NCI-H345 treated with DMSO at 0.1 percent for 48 hours (cell line): ENCODE results near the gene MYO5C.
"Not testable (repeated sequence)": the region's sequence is repeated elsewhere in the genome, so short reads cannot be mapped to it uniquely, and the experiment has no call there.

Experiments used
- DNase-seq: peaks from one replicate; lab custom pipeline; 2025; ENCODE audit not compliant: unreplicated experiment; lab: John Stamatoyannopoulos, UW

The MYO5C gene

GRCh38 chr15:52309154-52309548 is 13.5 kb upstream of the MYO5C start:
- DNase-seq = no peak

GRCh38 chr15:52308446-52309153 is 13.0 kb upstream of the MYO5C start:
- DNase-seq = no peak

DNA sequence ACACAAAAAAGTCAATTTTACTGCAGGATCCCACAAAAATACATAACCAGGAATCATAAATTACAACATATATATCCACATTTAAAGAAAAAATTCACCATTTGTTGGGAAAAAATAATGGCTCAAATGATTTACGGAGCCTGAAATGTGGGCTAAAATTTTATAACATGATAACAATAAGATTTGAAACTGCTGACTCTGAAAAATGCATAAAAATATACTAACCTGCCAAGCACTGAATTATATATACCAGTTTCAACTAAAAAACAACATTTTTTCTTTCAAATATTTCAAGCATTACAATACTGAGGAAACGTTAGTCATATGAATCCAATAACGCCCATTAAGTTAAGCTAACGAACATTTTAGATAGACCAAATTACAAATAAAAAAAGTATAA is 12.2 kb upstream of the MYO5C start:
- no peak for DNase-seq

DNA sequence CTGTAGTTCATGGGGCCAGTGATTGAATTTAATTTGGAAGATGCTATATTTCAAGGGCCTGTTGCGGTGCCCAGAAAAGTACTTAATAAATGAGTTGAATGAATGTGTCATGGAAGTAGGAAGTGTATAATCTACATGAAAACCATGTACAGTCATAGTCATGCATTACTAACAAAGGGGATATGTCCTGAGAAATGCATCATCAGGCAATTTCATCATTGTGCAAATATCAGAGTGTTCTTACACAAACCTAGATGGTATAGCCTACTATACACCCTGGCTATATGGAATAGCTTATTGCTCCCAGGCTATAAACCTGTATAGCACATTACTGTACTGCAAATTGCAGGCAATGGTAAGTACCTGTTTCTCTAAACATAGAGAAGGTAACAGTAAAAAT is 10.7 kb upstream of the MYO5C start:
- no peak for DNase-seq

DNA sequence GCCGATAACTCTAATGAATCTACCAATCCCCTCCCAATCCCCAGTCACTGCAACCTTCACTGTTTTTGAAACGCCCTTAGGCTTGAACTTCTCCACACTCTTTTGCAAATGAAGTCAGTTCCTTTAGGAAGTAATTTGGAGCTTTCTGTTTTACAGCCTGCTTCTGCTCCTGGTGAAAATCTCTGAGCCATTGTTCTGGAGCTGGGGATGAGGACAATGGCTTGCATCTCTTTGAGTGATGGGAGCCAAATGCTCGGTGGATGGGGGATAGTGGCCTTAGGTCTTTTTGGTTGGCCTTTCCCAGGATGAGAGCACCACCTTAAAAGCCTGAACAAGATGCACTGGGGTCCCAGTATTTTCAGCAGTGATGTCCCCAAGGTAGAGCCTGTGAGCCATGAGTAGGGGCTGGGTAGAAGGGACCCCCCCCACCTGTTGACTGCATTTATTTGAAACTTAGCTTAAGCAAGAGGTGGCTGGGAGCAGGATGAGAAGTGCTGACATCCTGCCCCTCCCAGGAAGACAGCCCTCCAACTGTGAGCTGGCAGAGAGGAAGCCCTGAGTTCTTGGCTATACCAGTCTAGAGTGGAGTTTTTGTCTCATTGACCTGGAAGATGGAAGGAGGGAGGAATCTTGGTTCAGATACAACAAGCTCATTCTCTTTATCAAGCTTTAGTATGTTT is 7.6 kb upstream of the MYO5C start:
- no peak for DNase-seq

- no peak for DNase-seq
These were observed 5.8 kb upstream of the MYO5C start for GRCh38 chr15:52301265-52301847.

DNA sequence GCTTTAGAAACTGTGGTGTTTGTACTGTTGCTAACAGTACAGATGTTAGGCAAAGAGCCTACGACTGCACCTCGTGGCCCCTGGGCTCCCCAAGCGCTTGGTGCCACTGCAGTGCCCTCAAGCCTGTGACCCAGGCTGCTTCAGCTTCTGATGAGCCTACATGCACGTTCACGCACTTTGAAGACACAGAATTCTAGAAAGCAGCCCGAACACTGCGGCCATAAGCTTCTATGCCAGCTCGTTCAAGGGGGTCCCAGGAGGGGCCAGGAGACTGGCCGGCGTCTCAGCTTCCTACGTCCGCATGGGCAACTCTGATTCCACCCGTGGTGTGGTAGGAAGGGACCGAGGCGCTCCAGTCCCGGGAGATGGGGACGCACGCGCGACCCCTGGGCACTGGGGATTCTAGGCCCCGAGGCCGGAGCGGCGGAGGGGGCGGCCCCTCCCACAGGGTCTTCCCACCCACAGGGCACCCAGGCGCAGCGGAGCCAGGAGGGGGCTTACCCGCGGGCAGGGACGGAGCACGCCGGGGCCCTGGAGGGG is 653 bp downstream of the MYO5C start:
- DNase-seq = no peak

GRCh38 chr15:52292780-52293392 is 2.7 kb downstream of the MYO5C start:
- no peak for DNase-seq

GRCh38 chr15:52291204-52291603 is 4.4 kb downstream of the MYO5C start:
- no peak for DNase-seq

DNA sequence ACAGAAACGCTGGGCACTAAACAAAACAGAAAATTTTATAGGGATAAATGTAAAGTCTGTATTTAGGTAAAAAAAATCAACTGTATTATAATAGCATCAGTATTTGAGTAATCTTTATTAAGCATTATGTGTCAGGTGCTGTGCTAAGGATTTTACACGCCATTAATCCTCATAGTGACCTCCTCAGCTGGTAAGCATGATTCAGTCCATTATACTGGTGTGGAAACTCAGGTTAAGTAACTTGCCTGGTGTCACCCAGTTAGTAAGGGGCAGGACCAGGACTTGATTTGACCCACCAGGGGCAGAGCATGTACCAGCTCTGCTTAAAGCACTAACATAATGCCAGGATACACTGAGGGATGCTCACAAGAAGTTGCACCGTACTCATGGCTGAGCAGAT is 4.8 kb downstream of the MYO5C start:
- DNase-seq = no peak

DNA sequence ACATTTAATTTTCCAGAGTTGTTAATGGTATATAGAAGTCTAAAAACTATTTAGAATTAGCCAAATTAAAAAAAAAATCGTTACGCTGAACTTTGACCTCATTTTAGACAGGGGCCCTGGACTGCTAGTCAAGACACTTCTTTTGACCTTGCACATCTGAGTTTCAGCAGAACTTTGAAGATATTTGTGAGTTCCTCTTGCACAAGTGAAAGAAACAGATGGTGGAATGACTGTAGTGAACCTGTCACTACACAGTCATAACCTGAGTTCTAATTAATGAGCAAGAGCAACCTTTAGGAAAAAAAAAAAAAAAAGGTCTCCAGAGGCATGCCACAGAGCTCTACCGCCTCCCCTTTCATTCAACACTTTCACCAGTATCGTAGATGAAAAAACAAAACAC is 5.3 kb downstream of the MYO5C start:
- no peak for DNase-seq

DNA sequence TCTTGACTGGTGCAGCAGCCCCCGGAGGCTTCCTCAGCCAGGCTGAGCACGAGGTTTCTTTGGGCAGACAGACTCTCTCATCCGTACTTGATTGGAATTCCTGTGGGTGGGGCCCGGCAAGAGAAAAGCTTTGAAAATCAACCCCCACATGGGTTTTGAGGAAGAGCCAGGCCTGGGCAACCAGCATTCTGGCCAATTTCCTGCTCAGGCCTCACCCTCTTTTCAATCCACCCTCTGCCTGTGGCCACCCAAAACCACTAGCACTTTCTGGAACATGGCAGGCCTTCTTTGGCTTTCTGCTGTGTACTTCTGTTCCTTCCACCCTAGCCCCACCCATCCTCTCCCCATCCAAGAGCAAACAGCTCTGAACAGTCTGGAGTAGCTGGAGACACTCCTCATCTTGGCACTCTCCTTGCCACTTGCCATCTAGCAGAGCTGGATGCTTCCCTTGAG is 5.9 kb downstream of the MYO5C start:
- DNase-seq = no peak

GRCh38 chr15:52288986-52289385 is 6.6 kb downstream of the MYO5C start:
- DNase-seq = no peak

DNA sequence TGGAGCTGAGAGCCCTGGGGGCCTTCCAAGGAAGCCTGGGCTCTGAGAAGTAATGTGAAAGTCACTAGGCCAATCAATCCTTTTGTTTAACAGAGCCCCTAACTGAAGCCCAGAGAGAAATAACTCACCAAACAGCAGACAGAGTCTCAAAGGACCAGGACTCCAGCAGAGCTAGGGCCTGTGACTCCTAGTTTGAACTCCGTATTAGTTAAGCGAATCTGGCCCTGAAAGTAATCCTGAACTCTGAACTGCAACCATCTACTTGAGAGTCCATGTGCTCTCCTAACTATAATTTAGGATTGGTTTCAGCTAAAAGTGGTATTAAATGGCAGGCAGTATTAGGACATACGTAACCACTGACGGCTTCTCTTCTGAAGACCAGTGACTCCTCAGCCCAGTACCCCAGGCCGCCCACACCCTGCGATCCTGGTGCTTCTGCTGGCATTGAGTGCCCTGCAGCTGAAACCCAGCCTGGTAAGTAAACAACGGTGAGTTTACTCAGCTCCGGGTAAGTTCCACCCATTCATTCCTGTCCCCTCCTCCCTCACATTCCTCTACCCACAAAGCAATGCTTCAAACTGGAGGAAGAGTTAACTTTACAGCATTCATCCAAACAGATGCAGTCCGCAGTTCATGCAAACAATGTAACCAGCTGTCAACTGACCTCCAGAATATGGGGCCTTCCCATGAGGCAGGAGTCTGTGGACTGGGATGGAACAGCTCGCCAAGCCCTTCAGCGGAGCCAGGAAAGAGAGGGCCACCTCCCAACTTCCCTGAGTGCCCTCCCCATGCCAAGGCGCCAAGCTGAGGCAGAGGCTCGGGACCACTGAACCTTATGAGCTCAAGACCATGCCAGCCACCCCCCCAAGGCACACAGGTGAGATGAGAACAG is 7.3 kb downstream of the MYO5C start:
- peak; percentile 7 for DNase-seq

- DNase-seq = no peak
These were observed 8.5 kb downstream of the MYO5C start for GRCh38 chr15:52287114-52287513.

- not testable (repeated sequence) for DNase-seq
These were observed 9.7 kb downstream of the MYO5C start for GRCh38 chr15:52285941-52286340.

GRCh38 chr15:52284164-52284563 is 11.4 kb downstream of the MYO5C start:
- DNase-seq = no peak

- no peak for DNase-seq
These were observed 12.3 kb downstream of the MYO5C start for GRCh38 chr15:52283281-52283680.

- no peak for DNase-seq
These were observed 13.2 kb downstream of the MYO5C start for GRCh38 chr15:52282418-52282817.
